Measurements from ENCODE around the gene MAT1A.

DNA sequence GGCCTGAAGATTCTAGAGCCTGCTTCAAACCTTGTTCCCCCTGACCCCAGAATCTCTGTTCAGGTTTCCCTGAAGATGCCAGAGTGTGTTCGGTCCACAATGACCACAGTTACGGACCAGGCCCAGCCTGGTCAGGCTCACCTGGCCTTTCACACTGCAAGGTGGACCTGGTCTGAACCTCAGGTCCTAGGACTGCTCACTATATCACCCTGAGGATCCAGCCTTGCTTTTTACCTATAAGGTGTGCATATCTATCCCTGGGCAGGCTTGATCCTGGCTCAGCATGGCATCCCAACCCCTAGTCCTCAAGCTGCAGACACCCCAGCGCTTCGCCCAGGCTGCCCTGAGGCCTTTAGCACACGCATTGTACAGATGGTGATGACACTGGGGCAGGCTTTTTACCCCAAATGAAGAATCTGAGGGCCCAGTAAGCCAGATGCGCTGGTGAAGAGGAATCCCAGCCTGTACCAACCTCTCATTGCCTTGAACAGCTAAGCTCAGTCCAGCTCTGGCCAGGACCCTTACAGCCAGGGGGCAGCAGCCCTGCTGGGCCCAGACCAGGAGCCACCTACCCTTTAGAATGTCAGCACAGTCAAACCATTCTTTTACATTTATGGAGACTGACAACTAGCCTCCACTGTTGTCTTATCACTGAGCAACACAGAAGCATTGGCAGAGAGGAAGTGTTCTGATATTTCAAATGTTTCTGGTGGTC is 28.0 kb downstream of the MAT1A start:
- no peak for TF ChIP-seq ATF3 (IDR thresholded peaks at IDR 0.05)
- TF ChIP-seq EZH2 (IDR thresholded peaks at IDR 0.05): no peak
- TF ChIP-seq ZNF274 (IDR thresholded peaks at IDR 0.05; ENCODE audit: low read depth, low read length): no peak
- no peak for TF ChIP-seq POLR2AphosphoS5 (IDR thresholded peaks at IDR 0.05; ENCODE audit: low read depth, low read length)
- no peak for TF ChIP-seq POLR2A (IDR thresholded peaks at IDR 0.05; ENCODE audit: borderline replicate concordance, extremely low read depth, insufficient read depth, insufficient read length)
- TF ChIP-seq CTCF (IDR thresholded peaks at IDR 0.05 in 2 of 3, conservative IDR thresholded peaks at IDR 0.05 in 1 of 3; ENCODE audit: borderline replicate concordance in 1 of 3, insufficient read depth in 1 of 3, low read depth in 2 of 3, low read length in 2 of 3): 0 out of 6 replicates have a peak, but pooled peaks of 1 of the 3 experiments have one; percentile 10
